Gastroesophageal sphincter (tissue), 3 donors: Measurements from ENCODE around the gene ARHGAP24.

ENCODE experiments used
- POLR2A ChIP-seq, 2 donors: fragments of 450-650 bp; IDR thresholded peaks; one replicate each; pipeline ENCODE4 v1.6.1; 2017; ENCODE audit warnings: antibody characterized with exemption in 2 of 2, mild to moderate bottlenecking in 2 of 2, moderate library complexity in 1 of 2
- TF ChIP-seq, protein P1 (sequence below), 4 experiments: fragments of 200-600 bp in 2 of 4; fragments of 450-650 bp in 2 of 4; sonication (generic) in 1 of 4; IDR thresholded peaks; one replicate each; pipeline ENCODE4 v1.5.1; 2017 to 2019; ENCODE audit warnings: antibody characterized with exemption in 4 of 4, mild to moderate bottlenecking in 2 of 4, moderate library complexity in 2 of 4

DNA sequence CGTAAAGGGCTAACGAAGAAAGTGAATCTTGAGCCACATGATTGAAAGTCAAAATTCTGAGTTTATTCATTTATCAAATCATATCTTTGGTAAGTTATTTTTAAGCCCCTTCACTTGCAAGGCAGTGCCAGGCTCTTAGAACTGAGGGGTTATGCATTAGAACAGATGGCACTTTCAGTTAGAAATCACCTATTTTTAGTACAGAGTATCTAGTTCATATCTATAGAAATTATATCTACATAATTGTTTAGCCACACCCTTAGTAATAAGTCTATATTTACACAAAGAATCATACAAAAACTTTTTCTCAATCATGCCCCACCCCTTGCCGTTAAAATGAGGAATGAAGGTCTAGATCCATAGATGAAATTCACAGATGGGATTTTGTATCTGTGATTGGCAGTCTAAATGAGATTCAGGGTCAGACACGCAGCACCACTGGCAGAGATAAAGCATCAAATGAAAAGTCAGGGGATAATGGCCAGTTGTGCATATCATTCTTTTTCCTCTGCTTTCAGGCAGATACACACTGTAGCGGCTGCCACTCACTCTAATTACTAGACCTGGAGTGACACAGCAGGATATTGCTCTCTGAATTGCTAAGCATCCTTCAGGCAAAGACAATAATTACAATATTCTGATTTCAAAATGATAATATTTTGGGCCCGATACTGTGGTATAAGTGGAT is 444.4 kb downstream of the ARHGAP24 start:
- TF ChIP-seq, protein P1, sequence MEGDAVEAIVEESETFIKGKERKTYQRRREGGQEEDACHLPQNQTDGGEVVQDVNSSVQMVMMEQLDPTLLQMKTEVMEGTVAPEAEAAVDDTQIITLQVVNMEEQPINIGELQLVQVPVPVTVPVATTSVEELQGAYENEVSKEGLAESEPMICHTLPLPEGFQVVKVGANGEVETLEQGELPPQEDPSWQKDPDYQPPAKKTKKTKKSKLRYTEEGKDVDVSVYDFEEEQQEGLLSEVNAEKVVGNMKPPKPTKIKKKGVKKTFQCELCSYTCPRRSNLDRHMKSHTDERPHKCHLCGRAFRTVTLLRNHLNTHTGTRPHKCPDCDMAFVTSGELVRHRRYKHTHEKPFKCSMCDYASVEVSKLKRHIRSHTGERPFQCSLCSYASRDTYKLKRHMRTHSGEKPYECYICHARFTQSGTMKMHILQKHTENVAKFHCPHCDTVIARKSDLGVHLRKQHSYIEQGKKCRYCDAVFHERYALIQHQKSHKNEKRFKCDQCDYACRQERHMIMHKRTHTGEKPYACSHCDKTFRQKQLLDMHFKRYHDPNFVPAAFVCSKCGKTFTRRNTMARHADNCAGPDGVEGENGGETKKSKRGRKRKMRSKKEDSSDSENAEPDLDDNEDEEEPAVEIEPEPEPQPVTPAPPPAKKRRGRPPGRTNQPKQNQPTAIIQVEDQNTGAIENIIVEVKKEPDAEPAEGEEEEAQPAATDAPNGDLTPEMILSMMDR (IDR thresholded peaks at IDR 0.05) = no peak
- no peak for TF ChIP-seq POLR2A (IDR thresholded peaks at IDR 0.05)
